22Rv1 (cell line): ENCODE results near the gene CSTF2.

Experiments
- ZFX ChIP-seq: fragments of 450-650 bp; IDR thresholded peaks from 2 replicates; pipeline ENCODE4 v1.6.1; 2017; ENCODE audit warnings: antibody characterized with exemption, borderline replicate concordance
- TF ChIP-seq, protein P1 (sequence below): fragments of 450-650 bp; IDR thresholded peaks from 2 replicates; pipeline ENCODE4 v1.5.1; 2017; ENCODE audit warnings: mild to moderate bottlenecking

DNA sequence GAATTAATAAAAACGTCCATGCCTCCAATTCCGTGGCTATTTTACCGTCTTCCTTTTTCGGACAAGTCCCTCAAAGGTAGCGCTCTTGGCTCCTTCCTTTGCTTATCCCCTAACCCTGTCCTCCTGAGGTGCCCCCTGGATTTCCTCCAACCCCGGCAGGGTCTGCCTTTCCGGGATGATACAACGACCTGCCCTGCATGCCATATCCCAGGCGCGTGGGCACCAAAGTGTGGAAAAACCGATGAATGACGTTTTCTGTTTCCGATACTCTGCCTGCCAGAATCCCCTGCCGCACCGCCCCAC, 706 bp upstream of the CSTF2 start:
- TF ChIP-seq, protein P1, sequence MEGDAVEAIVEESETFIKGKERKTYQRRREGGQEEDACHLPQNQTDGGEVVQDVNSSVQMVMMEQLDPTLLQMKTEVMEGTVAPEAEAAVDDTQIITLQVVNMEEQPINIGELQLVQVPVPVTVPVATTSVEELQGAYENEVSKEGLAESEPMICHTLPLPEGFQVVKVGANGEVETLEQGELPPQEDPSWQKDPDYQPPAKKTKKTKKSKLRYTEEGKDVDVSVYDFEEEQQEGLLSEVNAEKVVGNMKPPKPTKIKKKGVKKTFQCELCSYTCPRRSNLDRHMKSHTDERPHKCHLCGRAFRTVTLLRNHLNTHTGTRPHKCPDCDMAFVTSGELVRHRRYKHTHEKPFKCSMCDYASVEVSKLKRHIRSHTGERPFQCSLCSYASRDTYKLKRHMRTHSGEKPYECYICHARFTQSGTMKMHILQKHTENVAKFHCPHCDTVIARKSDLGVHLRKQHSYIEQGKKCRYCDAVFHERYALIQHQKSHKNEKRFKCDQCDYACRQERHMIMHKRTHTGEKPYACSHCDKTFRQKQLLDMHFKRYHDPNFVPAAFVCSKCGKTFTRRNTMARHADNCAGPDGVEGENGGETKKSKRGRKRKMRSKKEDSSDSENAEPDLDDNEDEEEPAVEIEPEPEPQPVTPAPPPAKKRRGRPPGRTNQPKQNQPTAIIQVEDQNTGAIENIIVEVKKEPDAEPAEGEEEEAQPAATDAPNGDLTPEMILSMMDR: no peak
- TF ChIP-seq ZFX: no peak
